Medulla oblongata (tissue), 1 donor: Measurements from ENCODE around the gene AGR2.
"Not testable (repeated sequence)": the region's sequence is repeated elsewhere in the genome, so short reads cannot be mapped to it uniquely, and the experiment has no call there.

Source experiments
- DNase-seq: peaks from one replicate; pipeline ENCODE4 v3.0.0-alpha.2; 2015; ENCODE audit errors: extremely low spot score

Gene AGR2

DNA sequence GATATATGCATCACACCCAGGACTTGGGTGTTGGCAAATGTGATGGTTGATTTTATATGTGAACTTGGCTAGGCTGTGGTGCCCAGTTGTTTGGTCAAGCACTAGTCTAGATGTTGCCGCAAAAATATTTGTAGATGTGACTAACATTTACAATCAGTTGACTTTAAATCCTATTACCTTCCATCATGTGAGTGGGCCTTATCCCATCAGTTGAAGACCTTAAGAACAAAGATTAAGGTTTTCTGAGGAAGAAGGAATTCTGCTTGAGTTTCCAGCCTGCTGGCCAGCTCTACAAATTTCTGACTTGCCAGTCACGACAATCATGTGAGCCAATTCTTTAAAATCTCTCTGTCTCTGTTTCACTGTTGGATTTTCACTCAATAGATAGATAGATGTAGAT lies 30.9 kb downstream of the AGR2 start:
- DNase-seq: no peak

DNA sequence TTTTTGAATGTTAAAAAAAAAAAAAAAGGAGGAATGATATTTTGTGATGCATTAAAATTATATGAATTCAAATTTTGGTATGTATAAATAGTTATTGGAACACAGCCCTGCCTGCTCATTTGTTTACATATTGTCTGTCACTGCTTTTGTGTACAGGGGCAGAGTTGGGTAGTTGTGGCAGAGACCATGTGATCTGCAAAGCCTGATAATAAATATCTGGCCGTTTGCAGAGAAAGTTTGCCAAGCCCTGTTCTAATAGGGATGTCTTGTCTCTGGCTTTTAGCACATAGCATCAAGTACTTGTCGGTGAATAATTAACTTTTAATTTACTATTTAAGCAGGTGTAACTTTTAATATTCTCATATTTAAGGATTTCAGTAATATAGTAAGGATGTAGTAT lies 31.5 kb downstream of the AGR2 start:
- DNase-seq: no peak

DNA sequence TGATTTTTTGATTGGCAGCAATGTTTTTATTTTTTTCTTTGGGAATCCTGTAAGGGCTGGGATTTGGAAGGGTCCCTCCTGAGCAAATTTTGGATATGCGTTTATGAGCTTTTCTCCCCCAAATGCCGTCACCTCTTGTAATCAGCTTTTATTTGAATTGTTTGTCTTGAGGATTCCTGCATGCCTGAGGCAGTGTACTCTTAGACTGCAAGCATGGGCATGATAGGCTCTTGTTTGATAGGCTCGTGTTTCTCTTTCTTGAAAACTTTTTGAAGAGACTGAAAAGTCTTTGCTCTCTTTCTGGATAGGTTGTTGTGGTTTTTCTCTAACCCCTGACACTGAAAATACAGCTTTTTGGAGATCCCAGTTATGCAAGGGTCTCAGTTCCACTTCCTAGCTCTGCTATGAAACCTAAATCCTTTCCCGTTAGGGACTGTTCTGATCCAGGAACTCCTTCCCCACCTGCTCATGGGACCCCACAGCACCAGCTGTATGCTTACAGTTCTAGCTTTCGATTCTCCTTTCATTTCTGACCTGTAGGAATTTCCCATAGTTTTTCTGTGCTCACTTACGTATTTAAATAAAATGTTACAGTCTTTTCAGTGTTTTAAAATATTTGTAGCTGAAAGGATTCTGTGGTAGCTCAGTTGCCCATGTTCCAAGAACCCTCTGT lies 34.0 kb downstream of the AGR2 start:
- DNase-seq: no peak

DNA sequence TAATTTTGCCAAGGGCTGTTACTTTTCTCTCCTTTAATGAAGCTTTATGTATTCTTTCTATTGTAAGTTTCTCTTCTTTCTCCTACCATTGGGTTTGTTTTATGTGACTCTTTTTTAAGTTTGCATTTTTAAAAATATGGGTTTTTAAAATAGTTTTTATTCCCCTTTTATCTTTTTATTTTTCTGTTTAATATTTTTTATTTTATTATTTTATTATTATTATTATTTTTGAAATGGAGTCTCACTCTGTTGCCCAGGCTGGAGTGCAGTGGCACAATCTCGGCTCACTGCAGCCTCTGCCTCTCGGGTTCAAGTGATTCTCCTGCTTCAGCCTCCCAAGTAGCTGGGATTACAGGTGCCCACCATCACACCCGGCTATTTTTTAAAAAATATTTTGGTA lies 34.8 kb downstream of the AGR2 start:
- not testable (repeated sequence) for DNase-seq

GRCh38 chr7:16765436-16765859 lies 39.4 kb downstream of the AGR2 start:
- DNase-seq: no peak

DNA sequence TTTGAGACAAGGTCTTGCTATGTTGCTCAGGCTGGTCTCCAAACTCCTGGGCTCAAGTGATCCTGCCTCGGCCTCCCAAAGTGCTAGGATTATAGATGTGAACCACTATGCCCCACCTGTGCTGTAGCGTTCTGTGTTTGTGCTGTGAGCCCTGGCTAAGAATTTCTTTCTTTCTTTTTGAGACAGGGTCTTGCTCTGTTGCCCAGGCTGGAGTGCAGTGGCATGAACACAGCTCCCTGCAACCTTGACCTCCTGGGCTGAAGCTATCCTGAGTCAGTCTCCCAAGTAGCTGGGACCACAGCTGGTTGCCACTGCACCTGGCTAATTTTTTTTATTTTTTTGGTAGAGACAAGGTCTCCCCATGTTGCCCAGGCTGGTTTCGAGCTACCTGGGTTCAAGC lies 39.9 kb downstream of the AGR2 start:
- DNase-seq: no peak

DNA sequence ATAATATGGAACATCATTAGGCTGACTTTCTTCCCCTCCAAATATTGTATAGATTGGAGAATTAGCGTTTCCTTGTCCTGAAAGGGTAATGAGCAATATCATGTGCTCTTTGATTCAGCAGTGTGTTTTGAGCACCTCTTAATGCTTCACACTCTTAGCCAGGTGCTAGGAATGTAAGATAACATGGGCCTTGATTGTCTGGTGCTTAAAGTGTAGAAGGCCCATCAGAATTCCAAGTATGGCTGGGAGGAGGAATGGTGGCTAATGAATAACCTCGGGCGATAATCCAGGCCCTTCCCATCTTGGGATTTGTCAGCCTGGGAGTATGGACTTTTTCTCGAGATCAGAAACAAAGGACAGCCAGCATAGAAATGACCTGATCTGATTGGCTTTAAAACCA lies 42.6 kb downstream of the AGR2 start:
- DNase-seq: no peak

- DNase-seq: no peak
Measured at GRCh38 chr7:16759840-16760239, 45.0 kb downstream of the AGR2 start.

- no peak for DNase-seq
Measured at GRCh38 chr7:16758631-16759611, 45.9 kb downstream of the AGR2 start.

GRCh38 chr7:16758036-16758435 lies 46.8 kb downstream of the AGR2 start:
- no peak for DNase-seq

DNA sequence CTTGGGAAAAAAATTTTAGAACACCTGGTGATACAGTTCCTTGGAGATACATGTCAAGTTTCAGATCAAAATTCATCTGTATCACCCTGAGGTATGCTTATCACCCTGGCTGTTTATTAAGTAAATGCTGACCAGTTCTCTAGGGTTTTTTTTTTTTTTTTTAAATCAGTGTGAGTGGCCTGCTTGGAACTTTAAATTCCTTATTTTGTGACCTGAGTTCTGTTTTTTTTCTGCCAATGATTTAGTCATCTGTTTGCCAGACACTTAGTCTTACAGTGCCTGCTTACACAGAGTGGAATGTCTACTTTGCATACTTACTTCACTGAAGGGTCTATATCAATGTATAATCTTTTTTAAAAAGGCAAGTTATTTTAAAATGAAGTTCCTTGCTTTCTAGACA lies 49.4 kb downstream of the AGR2 start:
- no peak for DNase-seq

GRCh38 chr7:16754856-16755317 lies 49.9 kb downstream of the AGR2 start:
- DNase-seq: no peak

- DNase-seq: no peak
Measured at GRCh38 chr7:16753932-16754855, 50.6 kb downstream of the AGR2 start.

- peak; percentile 18 for DNase-seq
Measured at GRCh38 chr7:16753102-16753931, 51.5 kb downstream of the AGR2 start, which contains the start of gene TSPAN13. Gene TSPAN13, plus strand, starts transcription at chr7:16753755. Its CDS starts 213 bp downstream, at chr7:16753968.

GRCh38 chr7:16747102-16747501 lies 57.7 kb downstream of the AGR2 start:
- DNase-seq: no peak

- no peak for DNase-seq
Measured at GRCh38 chr7:16745645-16746044, 59.2 kb downstream of the AGR2 start.

- DNase-seq: no peak
Measured at GRCh38 chr7:16744518-16745250, 60.1 kb downstream of the AGR2 start.

DNA sequence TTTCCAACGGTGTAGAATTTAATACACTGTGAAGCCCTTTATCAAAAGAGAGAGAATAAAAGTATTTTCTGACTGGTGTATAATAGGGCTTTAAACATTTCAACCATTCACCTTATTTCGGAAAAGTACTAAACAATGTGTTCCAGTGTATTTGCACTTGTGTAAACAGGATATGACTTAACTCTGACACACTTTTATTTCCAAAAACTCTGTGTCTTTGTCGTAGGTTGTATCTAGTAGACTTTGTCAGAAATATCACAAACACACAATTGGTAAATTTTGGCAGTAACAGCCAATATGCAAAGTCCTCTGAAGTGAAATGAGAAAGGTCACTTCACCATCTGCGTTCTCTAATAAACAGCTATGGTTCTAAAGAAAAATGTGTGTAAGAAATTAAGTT lies 61.6 kb downstream of the AGR2 start:
- DNase-seq: no peak

- no peak for DNase-seq
Measured at GRCh38 chr7:16742547-16742946, 62.3 kb downstream of the AGR2 start.
